K562 (cell line): ENCODE results near the gene SPINT4. TPM values are rescaled to one million over a fixed set of nuclear protein-coding genes. Genes with fewer than 3 reads are reported as not detected.

ENCODE experiments used
- ATAC-seq: fragments of 200-7000 bp; cut with Tn5 transposase; 3 replicates; pipeline ENCODE4 v1.9.1; 2020; ENCODE audit warnings: moderate library complexity
- BruUV-seq: library from RNA; stranded (reverse); fragments of 400-500 nt; replicated peaks from 2 replicates; lab custom pipeline; 2021; lab: Mats Ljungman, UMichigan
- CTCF ChIA-PET: fragments of 300-600 bp; formaldehyde crosslinking; extraction: SDS; loops from one replicate; lab custom pipeline; 2021; ENCODE audit warnings: low intra/inter-chr PET ratio; lab: Yijun Ruan, JAX
- POLR2A ChIA-PET: fragments of 300-600, 350-650 bp; sonication (Branson Sonifier 250); formaldehyde crosslinking; extraction: SDS; loops from one replicate; lab custom pipeline; 2021; ENCODE audit warnings: antibody characterized with exemption, inconsistent platforms; lab: Yijun Ruan, JAX
- DNase-seq, 4 experiments: peaks; one replicate each; pipeline versions ENCODE4 v3.0.0 to v3.0.0-alpha.2; 2011 to 2018; ENCODE audit warnings: low spot score in 3 of 4, mixed read lengths in 3 of 4; ENCODE audit errors: extremely low read depth in 1 of 4
- FAIRE-seq: peaks from 2 replicates; lab custom pipeline; 2011; peaks lifted over from hg19 to GRCh38; lab: Jason Lieb, UNC
- H2AFZ ChIP-seq: 2 replicates; pipeline ENCODE4 v1.6.0; 2011; ENCODE audit warnings: low read depth, low read length, control low read depth, inconsistent platforms
- H3K27ac ChIP-seq: fragments of 200-600 bp; 3 replicates; pipeline ENCODE4 v1.8.0; 2011; ENCODE audit warnings: low read depth, mild to moderate bottlenecking, control low read depth, inconsistent platforms, low read length, moderate library complexity, mixed read lengths; ENCODE audit errors: extremely low read depth
- H3K27me3 ChIP-seq, 2 experiments: fragments of 300-600 bp in 1 of 2; 2 replicates in 1 of 2; 3 replicates in 1 of 2; pipeline versions ENCODE4 v1.6.0 to v1.8.0; 2011; ENCODE audit warnings: inconsistent platforms in 2 of 2, low read length in 2 of 2, mild to moderate bottlenecking in 1 of 2, mixed read lengths in 1 of 2, moderate library complexity in 1 of 2; ENCODE audit not compliant: control insufficient read depth in 2 of 2, insufficient read depth in 2 of 2
- H3K36me3 ChIP-seq: fragments of 300-600 bp; 3 replicates; pipeline ENCODE4 v1.8.0; 2011; ENCODE audit warnings: mild to moderate bottlenecking, low read length, inconsistent platforms; ENCODE audit not compliant: control insufficient read depth, insufficient read depth
- H3K4me1 ChIP-seq, 2 experiments: fragments of 200-600 bp in 1 of 2; replicated peaks in 1 of 2; 2 replicates in 1 of 2; 3 replicates in 1 of 2; pipeline versions ENCODE4 v1.5.1 to v1.8.0; 2011; ENCODE audit warnings: inconsistent platforms in 2 of 2, low read length in 2 of 2, mild to moderate bottlenecking in 1 of 2, mixed read lengths in 1 of 2, moderate library complexity in 1 of 2; ENCODE audit not compliant: control insufficient read depth in 2 of 2, insufficient read depth in 2 of 2
- H3K4me2 ChIP-seq: 2 replicates; pipeline ENCODE4 v1.6.1; 2011; ENCODE audit warnings: low read length, control low read depth, inconsistent platforms, mixed read lengths; ENCODE audit not compliant: insufficient read depth
- H3K4me3 ChIP-seq: fragments of 200-600 bp; sonication (generic), shearing (Covaris generic); 2 replicates; pipeline ENCODE4 v1.5.1; 2016; ENCODE audit warnings: control low read depth, inconsistent platforms
- H3K79me2 ChIP-seq: fragments of 200-600 bp; 3 replicates; pipeline ENCODE4 v1.8.0; 2011; ENCODE audit warnings: low read length, inconsistent platforms; ENCODE audit not compliant: control insufficient read depth, insufficient read depth
- H3K9ac ChIP-seq, 2 experiments: 2 replicates each; pipeline versions ENCODE4 v1.6.0 to v1.6.1; 2011; ENCODE audit warnings: low read depth in 2 of 2, low read length in 2 of 2, control low read depth in 1 of 2, inconsistent platforms in 1 of 2, mild to moderate bottlenecking in 1 of 2, mixed read lengths in 1 of 2; ENCODE audit not compliant: insufficient read depth in 1 of 2
- H3K9me1 ChIP-seq: one replicate; pipeline ENCODE4 v1.6.0; 2011; ENCODE audit warnings: inconsistent platforms, mild to moderate bottlenecking, low read length, moderate library complexity; ENCODE audit not compliant: control insufficient read depth, insufficient read depth
- H3K9me3 ChIP-seq: replicated peaks from 2 replicates; pipeline ENCODE4 v1.5.1; 2011; ENCODE audit warnings: low read depth, low read length, inconsistent platforms; ENCODE audit not compliant: control insufficient read depth, insufficient read depth
- H4K20me1 ChIP-seq: replicated peaks from 2 replicates; pipeline ENCODE4 v1.6.1; 2011; ENCODE audit warnings: low read length, inconsistent platforms, mixed read lengths; ENCODE audit not compliant: control insufficient read depth, insufficient read depth
- CBFA2T3 ChIP-seq: fragments of 450-650 bp; IDR thresholded peaks from 2 replicates; pipeline ENCODE4 v1.6.1; 2017
- FOS ChIP-seq: IDR thresholded peaks from 3 replicates; pipeline ENCODE4 v1.6.1; 2011; ENCODE audit not compliant: insufficient read length; ENCODE audit errors: extremely low read depth
- FOXA1 ChIP-seq: fragments of 450-650 bp; IDR thresholded peaks from 2 replicates; pipeline ENCODE4 v1.6.1; 2016; ENCODE audit warnings: mild to moderate bottlenecking, borderline replicate concordance
- FOXA3 ChIP-seq, 2 experiments: fragments of 450-650 bp in 1 of 2; sonication (generic) in 1 of 2; formaldehyde crosslinking; IDR thresholded peaks in 1 of 2; conservative IDR thresholded peaks in 1 of 2; 2 replicates each; pipeline versions ENCODE4 v1.4.0 to v1.8.0; 2020 to 2022; ENCODE audit warnings: mild to moderate bottlenecking in 2 of 2, missing genetic modification reagents in 1 of 2
- KDM5B ChIP-seq: fragments of 200-600 bp; sonication (generic); IDR thresholded peaks from 2 replicates; pipeline ENCODE4 v1.6.1; 2012; ENCODE audit warnings: low read depth, mild to moderate bottlenecking, moderate library complexity, low read length, control low read depth, inconsistent platforms; ENCODE audit not compliant: insufficient replicate concordance
- KLF1 ChIP-seq: fragments of 450-650 bp; IDR thresholded peaks from 2 replicates; pipeline ENCODE4 v1.6.1; 2016; ENCODE audit warnings: missing genetic modification characterization, missing compliant biosample characterization
- MCM7 ChIP-seq, 2 experiments: fragments of 450-650 bp; IDR thresholded peaks; 2 replicates each; pipeline ENCODE4 v1.6.1; 2016 to 2018
- NCOA4 ChIP-seq: fragments of 450-650 bp; IDR thresholded peaks from 2 replicates; pipeline ENCODE4 v1.6.1; 2018; ENCODE audit warnings: mild to moderate bottlenecking; ENCODE audit not compliant: partially characterized antibody
- NRF1 ChIP-seq, 2 experiments: fragments of 450-650 bp; IDR thresholded peaks in 1 of 2; conservative IDR thresholded peaks in 1 of 2; 2 replicates each; pipeline ENCODE4 v1.6.1; 2014; ENCODE audit warnings: mild to moderate bottlenecking in 2 of 2
- PHTF2 ChIP-seq: fragments of 250-450 bp; sonication (Bioruptor Pico); IDR thresholded peaks from 2 replicates; pipeline ENCODE4 v1.5.0; 2021; ENCODE audit warnings: mild to moderate bottlenecking
- PRMT5 ChIP-seq: sonication (generic); formaldehyde crosslinking; IDR thresholded peaks from 2 replicates; pipeline ENCODE4 v1.5.0; 2020; ENCODE audit warnings: missing genetic modification reagents
- RAD21 ChIP-seq, 2 experiments: fragments of 250-450 bp in 1 of 2; fragments of 450-650 bp in 1 of 2; sonication (Bioruptor Pico) in 1 of 2; formaldehyde crosslinking in 1 of 2; IDR thresholded peaks in 1 of 2; conservative IDR thresholded peaks in 1 of 2; 2 replicates each; pipeline versions ENCODE4 v1.4.0 to v1.8.0; 2020 to 2022; ENCODE audit warnings: mild to moderate bottlenecking in 2 of 2, moderate library complexity in 1 of 2
- RFX5 ChIP-seq: IDR thresholded peaks from 2 replicates; pipeline ENCODE4 v1.6.1; 2011; ENCODE audit warnings: low read depth, mild to moderate bottlenecking, improper control_type of control experiment, low read length
- SP2 ChIP-seq: IDR thresholded peaks from 2 replicates; pipeline ENCODE4 v1.6.1; 2011; ENCODE audit warnings: mild to moderate bottlenecking, low read depth, low read length, moderate library complexity; ENCODE audit not compliant: poor library complexity, severe bottlenecking; ENCODE audit errors: extremely low read depth
- SPI1 ChIP-seq: IDR thresholded peaks from 2 replicates; pipeline ENCODE4 v1.6.1; 2011; ENCODE audit warnings: low read depth, low read length, control low read depth, borderline replicate concordance
- ZFP1 ChIP-seq: fragments of 450-650 bp; formaldehyde crosslinking; IDR thresholded peaks from 2 replicates; pipeline ENCODE4 v1.4.0; 2020; ENCODE audit warnings: mild to moderate bottlenecking, mixed read lengths
- ZNF263 ChIP-seq: sonication (generic); formaldehyde crosslinking; IDR thresholded peaks from 2 replicates; pipeline ENCODE4 v1.8.0; 2022; ENCODE audit warnings: mild to moderate bottlenecking, missing genetic modification reagents, borderline replicate concordance
- WGBS: fragments of 100-300 bp; shearing (Covaris generic); methylation state at CpG from one replicate; pipeline ENCODE4 v1.1.6; 2016; ENCODE audit warnings: low coverage, mixed read lengths; ENCODE audit not compliant: insufficient coverage; ENCODE audit errors: missing lambda C conversion rate; 5-methylcytosine and 5-hydroxymethylcytosine counted together
- in situ Hi-C: fragments of 300-500 bp; cut with MboI; formaldehyde crosslinking; loops from 4 replicates; pipeline ENCODE4 v1.15.0; 2018; ENCODE audit warnings: inconsistent platforms, mixed read lengths
- intact Hi-C: fragments of 100-400 bp; cut with micrococcal nuclease; formaldehyde crosslinking; loops from 2 replicates; pipeline ENCODE4 v1.14.2; 2022
- polyA plus RNA-seq, 8 experiments: library from polyadenylated mRNA; depleted of rRNA in 4 of 8; stranded (reverse) in 5 of 8; unstranded in 3 of 8; fragments of >200 nt; fragmentation: Nextera tagmentation in 2 of 8; fragmentation: Illumina TruSeq in 1 of 8; extraction: Ambion mirVana in 2 of 8; extraction: Trizol in 1 of 8; gene quantifications; 2 replicates each; pipeline versions ENCODE4 v1.2.1 to v1.2.3, GENCODE V29; 2011 to 2014; ENCODE audit warnings: inconsistent platforms in 1 of 8, missing spikeins in 1 of 8
- total RNA-seq, 7 experiments: library from RNA; depleted of rRNA in 6 of 7; stranded (reverse); fragments of >200 nt in 6 of 7; fragmentation: Illumina TruSeq in 2 of 7; extraction: Trizol in 2 of 7; gene quantifications; 2 replicates each; pipeline versions ENCODE4 v1.2.1 to v1.2.3, GENCODE V29; 2011 to 2021; ENCODE audit warnings: low replicate concordance in 1 of 7
- TF ChIP-seq, protein P1 (sequence below), 2 experiments: fragments of 450-650 bp in 1 of 2; IDR thresholded peaks; 2 replicates each; pipeline ENCODE4 v1.6.1; 2011 to 2017; ENCODE audit warnings: low read depth in 2 of 2, antibody characterized with exemption in 1 of 2, borderline replicate concordance in 1 of 2, low read length in 1 of 2, mild to moderate bottlenecking in 1 of 2, mixed read lengths in 1 of 2; ENCODE audit not compliant: control insufficient read depth in 1 of 2
- TF ChIP-seq, protein P2 (sequence below): sonication (generic); formaldehyde crosslinking; IDR thresholded peaks from 2 replicates; pipeline ENCODE4 v1.8.0; 2022; ENCODE audit warnings: mild to moderate bottlenecking, low read depth, missing genetic modification reagents

SPINT4 gene
- total and polyA plus RNA-seq, 9 of the 15 experiments (the other 6 are each of a cell fraction or from before 2014, with no cell fraction given), result not detected

DNA sequence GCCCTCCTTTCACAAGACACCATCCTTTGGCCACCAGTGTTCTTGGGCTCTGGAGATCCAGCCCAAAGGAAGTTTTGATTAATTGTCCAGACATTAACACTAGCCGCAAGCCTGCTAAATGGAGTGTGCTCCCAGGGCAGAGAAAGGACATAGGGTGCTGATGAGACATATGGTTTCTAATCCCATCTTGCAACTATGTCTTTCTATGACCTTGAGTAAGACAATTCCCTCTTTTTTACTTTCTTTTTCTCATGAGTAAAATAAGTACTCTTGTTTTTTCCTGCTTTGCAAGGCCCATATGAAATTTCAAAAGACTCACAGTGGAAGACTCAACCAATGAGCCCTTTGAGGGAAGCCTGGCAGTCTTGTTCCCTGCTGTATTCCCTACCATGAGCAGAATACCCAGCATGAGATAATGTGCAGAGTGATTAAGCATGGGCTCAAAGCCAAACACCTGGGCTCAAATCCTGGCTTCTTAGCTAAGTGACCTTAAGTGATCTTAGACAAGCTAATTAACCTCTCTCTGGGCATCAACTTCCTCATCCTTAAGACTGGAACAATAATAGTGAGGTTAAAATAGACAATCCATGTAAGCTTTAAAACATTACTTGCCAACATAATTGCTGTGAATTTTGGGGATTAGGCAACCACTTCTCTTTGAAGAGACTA lies 17.0 kb upstream of the SPINT4 start, which contains the start of gene WFDC10B:
WFDC10B (minus strand) TSS at position 51 of the 669 bp plus-strand sequence. CDS start 19,027 bp downstream, outside the sequence.
- H3K9me1 ChIP-seq, result no peaks in the 10 kb centered on the region
- intact Hi-C loops, result no loop called here
- FAIRE-seq (no peak), ATAC-seq (no peak), DNase-seq (no peak)
- H3K27ac ChIP-seq, result no peak within 1 kb of the TSS
- in situ Hi-C loops, result no loop called here
- no peaks in the 10 kb centered on the region for H3K9me3 ChIP-seq
- H3K9ac ChIP-seq, result no peak within 1 kb of the TSS
- H3K79me2 ChIP-seq, result no peaks in the 10 kb centered on the region
- H2AFZ ChIP-seq, result no peak within 1 kb of the TSS
- H3K36me3 ChIP-seq, result no peaks in the 10 kb centered on the region
- H3K27me3 ChIP-seq, result no peaks in the 10 kb centered on the region; a peak in 1 of 5 replicates
- no peak within 1 kb of the TSS for H3K4me2 ChIP-seq
- H4K20me1 ChIP-seq, result no peaks in the 10 kb centered on the region
- POLR2A ChIA-PET, result no interaction called here
- TF ChIP-seq FOS, result no peak
- TF ChIP-seq, protein P1, sequence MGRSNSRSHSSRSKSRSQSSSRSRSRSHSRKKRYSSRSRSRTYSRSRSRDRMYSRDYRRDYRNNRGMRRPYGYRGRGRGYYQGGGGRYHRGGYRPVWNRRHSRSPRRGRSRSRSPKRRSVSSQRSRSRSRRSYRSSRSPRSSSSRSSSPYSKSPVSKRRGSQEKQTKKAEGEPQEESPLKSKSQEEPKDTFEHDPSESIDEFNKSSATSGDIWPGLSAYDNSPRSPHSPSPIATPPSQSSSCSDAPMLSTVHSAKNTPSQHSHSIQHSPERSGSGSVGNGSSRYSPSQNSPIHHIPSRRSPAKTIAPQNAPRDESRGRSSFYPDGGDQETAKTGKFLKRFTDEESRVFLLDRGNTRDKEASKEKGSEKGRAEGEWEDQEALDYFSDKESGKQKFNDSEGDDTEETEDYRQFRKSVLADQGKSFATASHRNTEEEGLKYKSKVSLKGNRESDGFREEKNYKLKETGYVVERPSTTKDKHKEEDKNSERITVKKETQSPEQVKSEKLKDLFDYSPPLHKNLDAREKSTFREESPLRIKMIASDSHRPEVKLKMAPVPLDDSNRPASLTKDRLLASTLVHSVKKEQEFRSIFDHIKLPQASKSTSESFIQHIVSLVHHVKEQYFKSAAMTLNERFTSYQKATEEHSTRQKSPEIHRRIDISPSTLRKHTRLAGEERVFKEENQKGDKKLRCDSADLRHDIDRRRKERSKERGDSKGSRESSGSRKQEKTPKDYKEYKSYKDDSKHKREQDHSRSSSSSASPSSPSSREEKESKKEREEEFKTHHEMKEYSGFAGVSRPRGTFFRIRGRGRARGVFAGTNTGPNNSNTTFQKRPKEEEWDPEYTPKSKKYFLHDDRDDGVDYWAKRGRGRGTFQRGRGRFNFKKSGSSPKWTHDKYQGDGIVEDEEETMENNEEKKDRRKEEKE (IDR thresholded peaks at IDR 0.05; ENCODE audit: borderline replicate concordance in 1 of 2, control insufficient read depth in 1 of 2, low read depth in 2 of 2, low read length in 1 of 2), result no peak
- no peak for TF ChIP-seq ZFP1 (CRISPR knock-in tag)
- no peak for TF ChIP-seq KDM5B
- no peak for TF ChIP-seq KLF1 (tag)
- no peak for TF ChIP-seq SPI1
- no peak for TF ChIP-seq PRMT5 (CRISPR knock-in tag)
- no peak for TF ChIP-seq PHTF2 (CRISPR knock-in tag)
- TF ChIP-seq MCM7 (IDR thresholded peaks at IDR 0.05), result no peak
- no peak for TF ChIP-seq ZNF263
- no peak for TF ChIP-seq NRF1 (conservative IDR thresholded peaks at IDR 0.05 in 1 of 2, IDR thresholded peaks at IDR 0.05 in 1 of 2)
- no peak for TF ChIP-seq SP2
- TF ChIP-seq FOXA3 (CRISPR knock-in tag; conservative IDR thresholded peaks at IDR 0.05 in 1 of 2, IDR thresholded peaks at IDR 0.05 in 1 of 2), result no peak
- TF ChIP-seq RAD21 (CRISPR knock-in tag; conservative IDR thresholded peaks at IDR 0.05 in 1 of 2, IDR thresholded peaks at IDR 0.05 in 1 of 2), result no peak
- TF ChIP-seq, protein P2, sequence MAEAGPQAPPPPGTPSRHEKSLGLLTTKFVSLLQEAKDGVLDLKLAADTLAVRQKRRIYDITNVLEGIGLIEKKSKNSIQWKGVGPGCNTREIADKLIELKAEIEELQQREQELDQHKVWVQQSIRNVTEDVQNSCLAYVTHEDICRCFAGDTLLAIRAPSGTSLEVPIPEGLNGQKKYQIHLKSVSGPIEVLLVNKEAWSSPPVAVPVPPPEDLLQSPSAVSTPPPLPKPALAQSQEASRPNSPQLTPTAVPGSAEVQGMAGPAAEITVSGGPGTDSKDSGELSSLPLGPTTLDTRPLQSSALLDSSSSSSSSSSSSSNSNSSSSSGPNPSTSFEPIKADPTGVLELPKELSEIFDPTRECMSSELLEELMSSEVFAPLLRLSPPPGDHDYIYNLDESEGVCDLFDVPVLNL (CRISPR knock-in tag), result no peak
- TF ChIP-seq NCOA4, result no peak
- no peak for TF ChIP-seq CBFA2T3
- TF ChIP-seq RFX5, result no peak
- no peak for TF ChIP-seq FOXA1
- TF ChIP-seq, all 486 proteins: peak for 0
- 0% methylated on average over 1 of the region's 1 CpG for WGBS
- CTCF ChIA-PET, result no interaction called here
- no TSS peak for BruUV-seq
- no peaks in the 10 kb centered on the region for H3K4me1 ChIP-seq
- H3K4me3 ChIP-seq, result no peak within 1 kb of the TSS
